GM10266 (cell line): ENCODE data around the gene BBS5.
"Not testable (repeated sequence)": the region's sequence is repeated elsewhere in the genome, so short reads cannot be mapped to it uniquely, and the experiment has no call there.

Experiments used
- DNase-seq: peaks from one replicate; pipeline ENCODE4 v3.0.0; 2012; ENCODE audit errors: extremely low spot score
- CTCF ChIP-seq: IDR thresholded peaks from 2 replicates; pipeline ENCODE4 v1.5.1; 2012; ENCODE audit warnings: mild to moderate bottlenecking, low read depth; ENCODE audit not compliant: control insufficient read depth, insufficient read depth; ENCODE audit errors: missing control alignments

BBS5 gene

GRCh38 chr2:169509298-169509885 is 30.1 kb downstream of the BBS5 start, which contains the start of gene KLHL41:
Gene KLHL41 (plus strand): TSS chr2:169509702. CDS start chr2:169509779, 77 bp downstream.
- no peak for TF ChIP-seq CTCF
- DNase-seq = no peak

GRCh38 chr2:169509955-169510354 is 30.7 kb downstream of the BBS5 start:
- no peak for TF ChIP-seq CTCF

GRCh38 chr2:169510496-169510895 is 31.2 kb downstream of the BBS5 start:
- TF ChIP-seq CTCF = no peak
- DNase-seq = no peak

More at GRCh38 chr2:169509955-169510354, 30.7 kb downstream of the BBS5 start:
- DNase-seq = no peak

- TF ChIP-seq CTCF = no peak
- DNase-seq = no peak
These were observed 32.5 kb downstream of the BBS5 start for GRCh38 chr2:169511818-169512217.

- TF ChIP-seq CTCF = no peak
- DNase-seq = no peak
These were observed 33.2 kb downstream of the BBS5 start for GRCh38 chr2:169512525-169512924.

- no peak for TF ChIP-seq CTCF
- no peak for DNase-seq
These were observed 33.8 kb downstream of the BBS5 start for GRCh38 chr2:169513094-169513493.

- no peak for DNase-seq
- TF ChIP-seq CTCF = no peak
These were observed 34.6 kb downstream of the BBS5 start for GRCh38 chr2:169513926-169514325.

- not testable (repeated sequence) for DNase-seq
These were observed 35.5 kb downstream of the BBS5 start for GRCh38 chr2:169514758-169515157.

- DNase-seq = not testable (repeated sequence)
These were observed 37.2 kb downstream of the BBS5 start for GRCh38 chr2:169516488-169516995.
